ENCODE data around the gene SMYD3. TPM values are rescaled to one million over a fixed set of nuclear protein-coding genes. Genes with fewer than 3 reads are reported as not detected.

The SMYD3 gene
- total RNA-seq, 1 donor from 2014 or later = 23.8 TPM

DNA sequence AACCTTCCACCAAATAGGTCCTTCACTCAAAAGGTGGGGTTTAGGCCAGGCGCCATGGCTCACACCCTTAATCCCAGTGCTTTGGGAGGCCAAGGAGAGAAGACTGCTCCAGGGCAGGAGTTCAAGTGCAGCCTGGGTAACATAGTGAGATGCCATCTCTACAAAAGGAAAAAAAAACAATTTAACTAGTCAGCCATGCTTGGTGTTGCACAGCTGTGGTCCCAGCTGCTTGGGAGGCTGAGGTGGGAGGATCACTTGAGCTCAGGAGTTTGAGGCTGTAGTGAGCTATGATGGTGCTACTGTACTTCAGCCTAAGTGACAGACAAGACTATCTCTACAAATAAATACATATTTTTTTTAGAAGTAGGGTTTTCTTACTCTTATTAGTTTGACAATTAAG, 734.8 kb downstream of the SMYD3 start:
- H3K4me3 ChIP-seq (ENCODE audit: low read depth, low read length) = no peak overlapping the region
- no peak for DNase-seq (ENCODE audit: low read depth)
- TF ChIP-seq, protein P1, sequence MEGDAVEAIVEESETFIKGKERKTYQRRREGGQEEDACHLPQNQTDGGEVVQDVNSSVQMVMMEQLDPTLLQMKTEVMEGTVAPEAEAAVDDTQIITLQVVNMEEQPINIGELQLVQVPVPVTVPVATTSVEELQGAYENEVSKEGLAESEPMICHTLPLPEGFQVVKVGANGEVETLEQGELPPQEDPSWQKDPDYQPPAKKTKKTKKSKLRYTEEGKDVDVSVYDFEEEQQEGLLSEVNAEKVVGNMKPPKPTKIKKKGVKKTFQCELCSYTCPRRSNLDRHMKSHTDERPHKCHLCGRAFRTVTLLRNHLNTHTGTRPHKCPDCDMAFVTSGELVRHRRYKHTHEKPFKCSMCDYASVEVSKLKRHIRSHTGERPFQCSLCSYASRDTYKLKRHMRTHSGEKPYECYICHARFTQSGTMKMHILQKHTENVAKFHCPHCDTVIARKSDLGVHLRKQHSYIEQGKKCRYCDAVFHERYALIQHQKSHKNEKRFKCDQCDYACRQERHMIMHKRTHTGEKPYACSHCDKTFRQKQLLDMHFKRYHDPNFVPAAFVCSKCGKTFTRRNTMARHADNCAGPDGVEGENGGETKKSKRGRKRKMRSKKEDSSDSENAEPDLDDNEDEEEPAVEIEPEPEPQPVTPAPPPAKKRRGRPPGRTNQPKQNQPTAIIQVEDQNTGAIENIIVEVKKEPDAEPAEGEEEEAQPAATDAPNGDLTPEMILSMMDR (conservative IDR thresholded peaks at IDR 0.05; ENCODE audit: low read depth, low read length) = no peak

DNA sequence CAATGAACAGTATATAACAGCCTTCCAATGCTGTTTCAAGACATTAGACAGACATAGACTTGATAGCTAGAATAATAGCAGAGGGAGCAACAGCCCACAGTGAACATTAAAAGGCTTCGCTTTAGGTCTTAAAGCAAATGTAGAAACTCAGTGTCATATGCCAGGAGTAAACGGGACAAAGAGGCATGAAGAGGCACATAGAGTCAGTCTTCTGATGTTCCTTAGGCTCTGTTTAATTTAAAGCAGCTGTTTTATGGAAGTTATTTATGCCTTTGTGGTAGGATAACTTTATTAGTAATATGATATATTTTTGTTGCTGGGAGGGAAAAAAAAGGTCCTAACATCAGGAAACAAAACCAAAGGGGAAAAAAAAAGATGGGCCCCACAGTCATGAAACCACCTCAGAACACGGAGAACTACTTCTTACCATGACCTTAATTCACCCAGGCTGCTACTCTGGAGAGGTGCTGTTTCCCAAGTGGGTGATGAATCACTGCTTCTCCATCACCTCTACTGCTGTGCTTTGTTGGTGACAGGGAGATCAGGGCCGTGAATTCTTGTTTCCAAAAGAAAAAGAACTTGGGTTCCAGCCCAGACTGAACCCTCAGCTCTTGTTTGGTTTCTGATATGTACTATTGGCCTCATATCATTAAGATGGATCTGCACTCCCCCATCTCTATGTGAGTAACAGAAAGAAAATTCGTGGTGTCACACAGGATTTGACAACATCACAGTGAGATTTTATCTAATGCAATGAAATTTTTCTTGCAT, 735.4 kb downstream of the SMYD3 start:
- no peak overlapping the region for H3K4me3 ChIP-seq (ENCODE audit: low read depth, low read length)
- TF ChIP-seq, protein P1 (conservative IDR thresholded peaks at IDR 0.05; ENCODE audit: low read depth, low read length) = no peak
- no peak for DNase-seq (ENCODE audit: low read depth)

DNA sequence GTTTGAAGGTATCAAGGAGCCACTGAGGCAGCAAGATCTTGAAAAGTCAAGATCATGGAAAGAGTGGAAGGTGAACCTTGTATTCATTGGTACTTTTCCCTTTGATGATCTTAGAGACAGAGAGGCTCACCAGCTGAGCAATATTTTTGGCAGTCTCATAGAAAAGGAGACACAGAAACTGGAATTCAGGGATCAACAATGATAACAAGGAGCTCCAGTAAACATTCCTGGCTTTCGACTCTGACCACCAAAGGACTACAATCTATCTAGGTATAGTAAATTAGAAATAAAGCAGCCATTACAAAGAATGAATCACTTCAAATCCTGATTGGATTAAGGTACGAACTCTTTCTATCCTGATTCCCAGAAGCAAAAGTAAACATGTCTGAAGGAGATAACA, 736.9 kb downstream of the SMYD3 start:
- DNase-seq (ENCODE audit: low read depth) = no peak
- H3K4me3 ChIP-seq (ENCODE audit: low read depth, low read length) = no peak overlapping the region
- TF ChIP-seq, protein P1 (conservative IDR thresholded peaks at IDR 0.05; ENCODE audit: low read depth, low read length) = no peak

- TF ChIP-seq, protein P1 (conservative IDR thresholded peaks at IDR 0.05; ENCODE audit: low read depth, low read length) = no peak
- no peak overlapping the region for H3K4me3 ChIP-seq (ENCODE audit: low read depth, low read length)
- DNase-seq (ENCODE audit: low read depth) = no peak
Measured at GRCh38 chr1:245768596-245768995, 738.5 kb downstream of the SMYD3 start.

DNA sequence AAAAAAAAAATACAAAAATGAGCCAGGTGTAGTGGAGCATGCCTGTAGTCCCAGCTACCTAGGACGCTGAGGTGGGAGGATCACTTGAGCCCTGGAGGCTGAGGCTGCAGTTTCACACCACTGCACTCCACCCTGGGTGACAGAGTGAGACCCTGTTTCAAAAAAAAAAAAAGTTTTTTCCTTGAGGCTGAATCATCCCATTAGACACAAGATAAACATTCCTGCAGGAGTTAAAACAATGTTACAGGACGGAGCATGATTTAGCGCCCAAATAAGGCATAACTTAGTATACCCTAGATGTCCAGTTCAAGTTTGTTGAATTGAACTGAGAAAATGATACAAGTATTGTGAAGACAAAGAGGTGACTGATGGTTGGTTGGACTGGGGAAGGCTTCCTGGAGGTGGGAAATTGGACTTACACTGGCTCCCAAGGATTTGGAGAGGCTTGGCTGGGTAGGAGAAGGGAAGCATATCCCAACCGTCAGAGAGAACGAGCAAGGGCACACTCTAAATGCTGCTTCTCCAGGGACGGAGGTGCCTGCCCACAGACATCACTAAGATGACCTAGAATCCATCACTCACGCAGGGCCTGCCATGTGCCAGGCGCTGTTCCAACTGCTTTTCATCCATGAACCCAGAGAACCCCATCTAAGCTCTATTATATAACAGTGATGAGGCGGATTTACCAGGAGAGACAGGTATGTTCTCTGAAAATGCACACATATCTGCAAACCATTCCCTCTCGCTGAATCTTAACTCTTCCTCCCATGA, 741.7 kb downstream of the SMYD3 start:
- peak; percentile 52 for DNase-seq (ENCODE audit: low read depth)
- no peak overlapping the region for H3K4me3 ChIP-seq (ENCODE audit: low read depth, low read length)
- TF ChIP-seq, protein P1 (conservative IDR thresholded peaks at IDR 0.05; ENCODE audit: low read depth, low read length) = no peak

DNA sequence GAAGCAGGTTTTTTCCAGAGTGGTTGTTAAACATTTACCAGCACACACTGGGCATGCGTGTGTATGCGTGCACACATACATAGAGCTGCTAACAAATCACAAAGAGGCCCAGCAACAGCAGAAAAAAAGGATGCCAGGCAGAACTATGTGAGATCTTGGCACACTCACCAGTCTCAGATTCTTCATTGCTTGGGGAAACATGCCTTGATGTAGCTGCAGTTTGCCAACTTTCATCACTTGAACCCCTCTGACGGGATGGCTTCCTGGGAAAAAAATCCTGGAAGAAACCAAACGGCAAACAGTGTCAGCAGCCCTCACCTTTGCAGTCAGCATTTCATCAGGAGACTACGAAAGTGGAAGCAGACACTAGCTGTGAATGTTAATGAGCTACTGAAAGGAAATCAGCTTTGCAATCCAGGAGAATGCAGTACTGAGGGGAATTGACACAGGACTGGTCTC, 743.2 kb downstream of the SMYD3 start:
- TF ChIP-seq, protein P1 (conservative IDR thresholded peaks at IDR 0.05; ENCODE audit: low read depth, low read length) = no peak
- no peak for DNase-seq (ENCODE audit: low read depth)
- H3K4me3 ChIP-seq (ENCODE audit: low read depth, low read length) = no peak overlapping the region
